Astrocyte (in vitro differentiated cells and primary cell): Measurements from ENCODE around the gene MCF2L2. TPM values are rescaled to one million over a fixed set of nuclear protein-coding genes. Genes with fewer than 3 reads are reported as not detected.
"Not testable (repeated sequence)": the region's sequence is repeated elsewhere in the genome, so short reads cannot be mapped to it uniquely, and the experiment has no call there.

Source experiments
- DNase-seq: peaks from one replicate; pipeline ENCODE4 v3.0.0-alpha.2; 2010; ENCODE audit warnings: low read depth
- FAIRE-seq: peaks from 2 replicates; lab custom pipeline; 2011; peaks lifted over from hg19 to GRCh38; lab: Jason Lieb, UNC
- H2AFZ ChIP-seq: 2 replicates; pipeline ENCODE4 v1.6.0; 2012; ENCODE audit warnings: low read depth, low read length, inconsistent platforms
- H3K27ac ChIP-seq: 2 replicates; pipeline ENCODE4 v1.5.1; 2011; ENCODE audit warnings: low read depth, low read length, inconsistent platforms
- H3K27me3 ChIP-seq: 2 replicates; pipeline ENCODE4 v1.6.0; 2011; ENCODE audit warnings: low read length, inconsistent platforms; ENCODE audit not compliant: insufficient read depth
- H3K36me3 ChIP-seq: 2 replicates; pipeline ENCODE4 v1.5.1; 2011; ENCODE audit warnings: low read length, inconsistent platforms; ENCODE audit not compliant: insufficient read depth
- H3K4me1 ChIP-seq: 2 replicates; pipeline ENCODE4 v1.5.1; 2011; ENCODE audit warnings: low read length, inconsistent platforms; ENCODE audit not compliant: insufficient read depth
- H3K4me2 ChIP-seq: 2 replicates; pipeline ENCODE4 v1.6.0; 2012; ENCODE audit warnings: low read length, inconsistent platforms
- H3K4me3 ChIP-seq: 2 replicates; pipeline ENCODE4 v1.5.1; 2011; ENCODE audit warnings: low read depth, mild to moderate bottlenecking, low read length, inconsistent platforms; ENCODE audit not compliant: insufficient read depth
- H3K79me2 ChIP-seq: 2 replicates; pipeline ENCODE4 v1.6.0; 2012; ENCODE audit warnings: mild to moderate bottlenecking, low read length, inconsistent platforms; ENCODE audit not compliant: insufficient read depth
- H3K9ac ChIP-seq: 2 replicates; pipeline ENCODE4 v1.6.0; 2012; ENCODE audit warnings: mild to moderate bottlenecking, low read length, inconsistent platforms
- H3K9me3 ChIP-seq: 2 replicates; pipeline ENCODE4 v1.5.1; 2012; ENCODE audit warnings: low read depth, mild to moderate bottlenecking, low read length, inconsistent platforms; ENCODE audit not compliant: insufficient read depth
- H4K20me1 ChIP-seq: 2 replicates; pipeline ENCODE4 v1.6.0; 2012; ENCODE audit warnings: low read length, inconsistent platforms; ENCODE audit not compliant: insufficient read depth
- H3K27ac Mint-ChIP-seq: one replicate; pipeline ENCODE4 v1.8.0; 2021; ENCODE audit warnings: mild to moderate bottlenecking, mixed read lengths; ENCODE audit not compliant: unreplicated experiment
- H3K27me3 Mint-ChIP-seq: one replicate; pipeline ENCODE4 v1.8.0; 2021; ENCODE audit warnings: low read depth, mixed read lengths; ENCODE audit not compliant: unreplicated experiment
- H3K36me3 Mint-ChIP-seq: one replicate; pipeline ENCODE4 v1.8.0; 2021; ENCODE audit warnings: low read depth, mixed read lengths; ENCODE audit not compliant: unreplicated experiment
- H3K4me1 Mint-ChIP-seq: one replicate; pipeline ENCODE4 v1.8.0; 2021; ENCODE audit warnings: low read depth, mixed read lengths; ENCODE audit not compliant: unreplicated experiment
- H3K4me3 Mint-ChIP-seq: one replicate; pipeline ENCODE4 v1.8.0; 2021; ENCODE audit warnings: mild to moderate bottlenecking, moderate library complexity, mixed read lengths; ENCODE audit not compliant: unreplicated experiment
- H3K9me3 Mint-ChIP-seq: one replicate; pipeline ENCODE4 v1.8.0; 2021; ENCODE audit warnings: mild to moderate bottlenecking, mixed read lengths; ENCODE audit not compliant: unreplicated experiment
- CTCF ChIP-seq: IDR thresholded peaks from 2 replicates; pipeline ENCODE4 v1.5.1; 2011; ENCODE audit warnings: low read depth, mild to moderate bottlenecking, inconsistent platforms, low read length, moderate library complexity; ENCODE audit not compliant: insufficient read depth
- EZH2 ChIP-seq: IDR thresholded peaks from 2 replicates; pipeline ENCODE4 v1.6.1; 2012; ENCODE audit warnings: mild to moderate bottlenecking, low read length, inconsistent platforms; ENCODE audit not compliant: insufficient read depth
- total RNA-seq: library from RNA; stranded (reverse); gene quantifications from 2 replicates; pipeline ENCODE4 v1.2.1, GENCODE V29; 2021

The MCF2L2 gene
- total RNA-seq, 1 donor from 2014 or later: 0.89 TPM

GRCh38 chr3:183375337-183375736 is 53.1 kb downstream of the MCF2L2 start:
- Mint-ChIP-seq H3K27ac (no peak overlapping the region), H3K9me3 (no peaks in the 10 kb centered on the region), H3K36me3 (no peaks in the 10 kb centered on the region), H3K27me3 (peaks cover 7% of the 10 kb centered on the region), H3K4me1 (peaks cover 15% of the 10 kb centered on the region), H3K4me3 (no peak overlapping the region)
- Histone ChIP-seq H4K20me1 (no peaks in the 10 kb centered on the region), H3K4me3 (no peak overlapping the region), H3K9me3 (no peaks in the 10 kb centered on the region), H3K4me2 (no peak overlapping the region), H3K79me2 (no peaks in the 10 kb centered on the region), H3K27me3 (no peaks in the 10 kb centered on the region), H3K4me1 (peaks cover 15% of the 10 kb centered on the region), H3K9ac (no peak overlapping the region), H2AFZ (no peak overlapping the region), H3K27ac (no peak overlapping the region), H3K36me3 (no peaks in the 10 kb centered on the region)
- DNase-seq: no peak
- TF ChIP-seq CTCF (no peak), EZH2 (no peak)
- FAIRE-seq: no peak

- Histone ChIP-seq H3K27me3 (no peaks in the 10 kb centered on the region), H3K27ac (no peak overlapping the region), H3K9ac (no peak overlapping the region), H3K4me1 (peaks cover 15% of the 10 kb centered on the region), H3K9me3 (no peaks in the 10 kb centered on the region), H3K4me3 (no peak overlapping the region), H3K79me2 (no peaks in the 10 kb centered on the region), H3K36me3 (no peaks in the 10 kb centered on the region), H2AFZ (no peak overlapping the region), H3K4me2 (no peak overlapping the region), H4K20me1 (no peaks in the 10 kb centered on the region)
- peaks cover 15% of the 10 kb centered on the region for H3K4me1 Mint-ChIP-seq
- TF ChIP-seq CTCF: no peak
- no peak for TF ChIP-seq EZH2
- peaks cover 6% of the 10 kb centered on the region for H3K27me3 Mint-ChIP-seq
- FAIRE-seq: no peak
- H3K9me3 Mint-ChIP-seq: no peaks in the 10 kb centered on the region
- H3K4me3 Mint-ChIP-seq: no peak overlapping the region
- no peak for DNase-seq
- no peaks in the 10 kb centered on the region for H3K36me3 Mint-ChIP-seq
- H3K27ac Mint-ChIP-seq: no peak overlapping the region
Measured at GRCh38 chr3:183372911-183373310, 55.5 kb downstream of the MCF2L2 start.

GRCh38 chr3:183371600-183371968 is 56.8 kb downstream of the MCF2L2 start:
- not testable (repeated sequence) for H3K4me3 ChIP-seq, DNase-seq, H3K9ac ChIP-seq, H3K27me3 ChIP-seq, H3K4me3 Mint-ChIP-seq, H4K20me1 ChIP-seq, H3K9me3 Mint-ChIP-seq, H3K36me3 Mint-ChIP-seq, H3K36me3 ChIP-seq, H3K27ac Mint-ChIP-seq, H3K27me3 Mint-ChIP-seq, H3K79me2 ChIP-seq, FAIRE-seq, H2AFZ ChIP-seq, H3K4me1 ChIP-seq, H3K9me3 ChIP-seq, H3K4me1 Mint-ChIP-seq
- Histone ChIP-seq H3K4me2 (peak overlapping the region; percentile 80), H3K27ac (peak overlapping the region; percentile 76)
